MM.1S (cell line): Measurements from ENCODE around the gene CCL19.

Experiments
- EZH2 ChIP-seq: fragments of 300-600 bp; sonication (generic); optimal IDR thresholded peaks from 2 replicates; pipeline ENCODE3; 2017; ENCODE audit warnings: low read depth, mild to moderate bottlenecking, antibody characterized with exemption, low read length, mixed read lengths
- TF ChIP-seq, protein P1 (sequence below): fragments of 300-600 bp; sonication (generic); IDR thresholded peaks from 2 replicates; pipeline ENCODE4 v1.5.1; 2016; ENCODE audit warnings: antibody characterized with exemption, low read length, mixed read lengths

DNA sequence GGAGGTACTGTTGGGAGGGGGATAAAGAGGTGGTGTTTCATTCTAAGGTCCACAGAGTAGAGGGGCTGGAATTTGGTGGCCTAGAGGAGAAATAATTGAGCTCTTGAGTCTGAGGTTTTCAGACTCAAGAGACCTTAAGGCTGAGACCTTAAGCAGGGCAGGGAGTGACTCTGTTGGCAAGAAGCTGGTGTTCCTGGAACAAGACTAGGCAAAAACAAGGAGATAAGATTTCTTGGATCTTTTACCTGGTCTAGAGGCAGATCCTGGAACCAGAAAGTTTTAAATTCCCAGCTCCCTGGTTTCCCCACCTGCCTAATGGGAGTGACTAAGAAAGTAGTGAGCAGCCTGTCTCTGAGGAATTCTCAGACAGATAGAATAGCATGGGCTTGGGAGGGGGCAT is 22.9 kb upstream of the CCL19 start:
- TF ChIP-seq, protein P1, sequence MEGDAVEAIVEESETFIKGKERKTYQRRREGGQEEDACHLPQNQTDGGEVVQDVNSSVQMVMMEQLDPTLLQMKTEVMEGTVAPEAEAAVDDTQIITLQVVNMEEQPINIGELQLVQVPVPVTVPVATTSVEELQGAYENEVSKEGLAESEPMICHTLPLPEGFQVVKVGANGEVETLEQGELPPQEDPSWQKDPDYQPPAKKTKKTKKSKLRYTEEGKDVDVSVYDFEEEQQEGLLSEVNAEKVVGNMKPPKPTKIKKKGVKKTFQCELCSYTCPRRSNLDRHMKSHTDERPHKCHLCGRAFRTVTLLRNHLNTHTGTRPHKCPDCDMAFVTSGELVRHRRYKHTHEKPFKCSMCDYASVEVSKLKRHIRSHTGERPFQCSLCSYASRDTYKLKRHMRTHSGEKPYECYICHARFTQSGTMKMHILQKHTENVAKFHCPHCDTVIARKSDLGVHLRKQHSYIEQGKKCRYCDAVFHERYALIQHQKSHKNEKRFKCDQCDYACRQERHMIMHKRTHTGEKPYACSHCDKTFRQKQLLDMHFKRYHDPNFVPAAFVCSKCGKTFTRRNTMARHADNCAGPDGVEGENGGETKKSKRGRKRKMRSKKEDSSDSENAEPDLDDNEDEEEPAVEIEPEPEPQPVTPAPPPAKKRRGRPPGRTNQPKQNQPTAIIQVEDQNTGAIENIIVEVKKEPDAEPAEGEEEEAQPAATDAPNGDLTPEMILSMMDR = no peak
- no peak for TF ChIP-seq EZH2
